OCI-LY7 (cell line): ENCODE results near the gene MOK.

ENCODE experiments used
- EZH2phosphoT487 ChIP-seq: fragments of 200-600 bp; sonication (generic); IDR thresholded peaks from 2 replicates; pipeline ENCODE4 v1.6.1; 2018; ENCODE audit warnings: low read depth, borderline replicate concordance, mild to moderate bottlenecking, mixed run types, antibody characterized with exemption, low read length, moderate library complexity, mixed read lengths
- TF ChIP-seq, protein P1 (sequence below): fragments of 200-600 bp; sonication (generic); conservative IDR thresholded peaks from 2 replicates; pipeline ENCODE4 v1.5.1; 2014; ENCODE audit warnings: mild to moderate bottlenecking, antibody characterized with exemption, low read length, moderate library complexity, mixed read lengths

DNA sequence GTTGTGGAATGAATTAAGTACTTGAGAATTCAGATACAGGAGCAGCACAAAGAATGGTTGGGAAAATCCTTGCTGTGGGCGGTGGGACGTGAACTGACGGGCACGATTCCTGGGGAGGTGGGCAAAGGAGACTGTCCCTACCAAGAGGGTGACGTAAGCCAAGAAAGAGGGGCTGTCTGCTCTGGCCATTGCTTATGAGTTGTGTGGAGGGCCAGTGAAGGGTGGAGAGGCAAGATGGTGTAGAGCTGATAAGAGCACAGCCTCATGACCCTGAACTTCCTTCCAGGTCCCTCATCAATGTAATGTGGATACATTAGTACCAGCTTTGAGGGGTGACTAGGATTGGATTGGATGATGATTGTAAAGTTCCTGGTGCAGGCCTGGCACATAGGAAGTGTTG is 115.1 kb downstream of the MOK start:
- TF ChIP-seq, protein P1, sequence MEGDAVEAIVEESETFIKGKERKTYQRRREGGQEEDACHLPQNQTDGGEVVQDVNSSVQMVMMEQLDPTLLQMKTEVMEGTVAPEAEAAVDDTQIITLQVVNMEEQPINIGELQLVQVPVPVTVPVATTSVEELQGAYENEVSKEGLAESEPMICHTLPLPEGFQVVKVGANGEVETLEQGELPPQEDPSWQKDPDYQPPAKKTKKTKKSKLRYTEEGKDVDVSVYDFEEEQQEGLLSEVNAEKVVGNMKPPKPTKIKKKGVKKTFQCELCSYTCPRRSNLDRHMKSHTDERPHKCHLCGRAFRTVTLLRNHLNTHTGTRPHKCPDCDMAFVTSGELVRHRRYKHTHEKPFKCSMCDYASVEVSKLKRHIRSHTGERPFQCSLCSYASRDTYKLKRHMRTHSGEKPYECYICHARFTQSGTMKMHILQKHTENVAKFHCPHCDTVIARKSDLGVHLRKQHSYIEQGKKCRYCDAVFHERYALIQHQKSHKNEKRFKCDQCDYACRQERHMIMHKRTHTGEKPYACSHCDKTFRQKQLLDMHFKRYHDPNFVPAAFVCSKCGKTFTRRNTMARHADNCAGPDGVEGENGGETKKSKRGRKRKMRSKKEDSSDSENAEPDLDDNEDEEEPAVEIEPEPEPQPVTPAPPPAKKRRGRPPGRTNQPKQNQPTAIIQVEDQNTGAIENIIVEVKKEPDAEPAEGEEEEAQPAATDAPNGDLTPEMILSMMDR: no peak
- TF ChIP-seq EZH2phosphoT487: no peak
